ENCODE data around the gene SLA2.

DNA sequence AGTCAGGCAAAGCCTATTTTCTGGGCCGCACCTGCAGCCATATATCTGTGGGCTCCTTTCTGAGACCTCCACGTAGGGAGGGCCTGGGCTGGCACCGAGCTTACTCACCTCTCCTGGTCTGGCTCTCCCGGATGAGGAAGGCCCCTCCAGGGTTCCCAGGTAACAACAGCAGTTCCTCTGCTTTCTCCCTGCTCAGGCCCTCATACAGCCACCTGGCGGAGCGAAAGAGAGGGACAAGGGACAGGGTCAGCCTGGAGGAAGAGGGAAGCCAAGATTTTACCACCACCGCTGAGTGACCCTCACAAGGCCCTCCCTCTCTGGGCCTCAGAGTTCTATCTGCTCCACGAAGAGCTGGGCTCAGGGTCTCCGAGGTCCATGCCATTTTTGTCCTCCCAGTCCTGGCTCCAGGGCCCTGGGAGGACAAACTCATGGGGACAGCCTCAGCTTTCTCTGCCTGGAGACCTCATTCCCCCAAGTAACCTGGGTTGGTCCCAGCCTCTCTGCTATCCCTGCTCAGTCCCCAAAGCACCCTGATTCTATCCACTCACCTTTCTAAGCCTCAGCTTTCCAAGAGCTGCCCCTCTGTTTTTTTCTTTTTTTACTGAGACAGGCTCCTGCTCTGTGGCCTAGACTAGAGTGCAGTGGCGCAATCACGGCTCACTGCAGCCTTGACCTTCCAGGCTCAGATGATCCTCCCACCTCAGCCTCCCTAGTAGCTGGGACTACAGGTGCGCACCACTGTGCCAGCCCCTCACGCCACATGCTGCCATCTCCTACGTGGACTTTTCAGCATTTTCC is 13.3 kb downstream of the SLA2 start:
- no peak for TF ChIP-seq POLR2A (IDR thresholded peaks at IDR 0.05)
- TF ChIP-seq CTCF (IDR thresholded peaks at IDR 0.05) = no peak
